Suprapubic skin (tissue), 4 donors: Measurements from ENCODE around the gene CD1D. TPM values are rescaled to one million over a fixed set of nuclear protein-coding genes. Genes with fewer than 3 reads are reported as not detected.
"Not testable (repeated sequence)": the region's sequence is repeated elsewhere in the genome, so short reads cannot be mapped to it uniquely, and the experiment has no call there.

ENCODE experiments used
- DNase-seq, 2 donors: peaks; one replicate each; pipeline ENCODE4 v3.0.0-alpha.2; 2019; ENCODE audit warnings: low spot score in 2 of 2
- H3K27ac ChIP-seq: fragments of 200-600 bp; sonication (generic); one replicate; pipeline ENCODE4 v1.5.1; 2019
- H3K27me3 ChIP-seq: fragments of 200-600 bp; sonication (generic); one replicate; pipeline ENCODE4 v1.5.1; 2019
- H3K36me3 ChIP-seq: fragments of 200-600 bp; sonication (generic); one replicate; pipeline ENCODE4 v1.5.1; 2019
- H3K4me1 ChIP-seq: fragments of 200-600 bp; sonication (generic); one replicate; pipeline ENCODE4 v1.5.1; 2019
- H3K4me3 ChIP-seq: fragments of 200-600 bp; sonication (generic); one replicate; pipeline ENCODE4 v1.5.1; 2019; ENCODE audit warnings: mild to moderate bottlenecking
- H3K9me3 ChIP-seq: fragments of 200-600 bp; sonication (generic); one replicate; pipeline ENCODE4 v1.5.1; 2019
- CTCF ChIP-seq, 2 donors: fragments of 200-600 bp in 1 of 2; fragments of 450-650 bp in 1 of 2; sonication (generic) in 1 of 2; IDR thresholded peaks; one replicate each; pipeline ENCODE4 v1.5.1; 2016 to 2019; ENCODE audit warnings: antibody characterized with exemption in 2 of 2, mild to moderate bottlenecking in 1 of 2, moderate library complexity in 1 of 2
- EP300 ChIP-seq: sonication (generic); formaldehyde crosslinking; IDR thresholded peaks from one replicate; pipeline ENCODE4 v1.6.1; 2017; ENCODE audit warnings: antibody characterized with exemption
- POLR2A ChIP-seq, 2 donors: fragments of 450-650 bp; IDR thresholded peaks; one replicate each; pipeline ENCODE4 v1.6.1; 2017; ENCODE audit warnings: antibody characterized with exemption in 2 of 2, mild to moderate bottlenecking in 2 of 2, moderate library complexity in 2 of 2
- POLR2AphosphoS5 ChIP-seq, 3 donors: sonication (generic); formaldehyde crosslinking; IDR thresholded peaks; one replicate each; pipeline ENCODE4 v1.6.1; 2017; ENCODE audit warnings: antibody characterized with exemption in 3 of 3
- WGBS: methylation state at CpG from one replicate; pipeline ENCODE4 v1.1.5; 2018; 5-methylcytosine and 5-hydroxymethylcytosine counted together
- total RNA-seq, 4 donors: library from RNA; depleted of rRNA; stranded (reverse); fragments of >200 nt; gene quantifications; one replicate each; pipeline ENCODE4 v1.1.0, GENCODE V29; 2016

Gene CD1D
- total RNA-seq, 4 donors from 2014 or later = 0.38 to 0.97 TPM; not detected in 2

- Histone ChIP-seq H3K36me3 (no peaks in the 10 kb centered on the region), H3K9me3 (no peaks in the 10 kb centered on the region), H3K27me3 (peaks cover 29% of the 10 kb centered on the region), H3K4me1 (peaks cover 11% of the 10 kb centered on the region), H3K27ac (no peak overlapping the region), H3K4me3 (no peak overlapping the region)
- no peak for TF ChIP-seq POLR2A (IDR thresholded peaks at IDR 0.05)
- no peak for TF ChIP-seq EP300
- no peak for TF ChIP-seq CTCF (IDR thresholded peaks at IDR 0.05)
- no peak for TF ChIP-seq POLR2AphosphoS5 (IDR thresholded peaks at IDR 0.05)
- WGBS = 89% methylated on average over 5 of the region's 5 CpGs
- no peak for DNase-seq
Measured at GRCh38 chr1:158176399-158176798, 4.3 kb upstream of the CD1D start.

GRCh38 chr1:158176849-158177699 is 3.6 kb upstream of the CD1D start:
- not testable (repeated sequence) for H3K9me3 ChIP-seq, H3K27ac ChIP-seq, DNase-seq, H3K36me3 ChIP-seq
- peak overlapping the region; percentile 53 for H3K4me3 ChIP-seq
- 50% methylated on average over 20 of the region's 20 CpGs for WGBS
- peaks cover 15% of the 10 kb centered on the region for H3K4me1 ChIP-seq
- peaks cover 36% of the 10 kb centered on the region for H3K27me3 ChIP-seq

GRCh38 chr1:158177700-158178450 is 2.8 kb upstream of the CD1D start:
- H3K27ac ChIP-seq = no peak overlapping the region
- no peaks in the 10 kb centered on the region for H3K36me3 ChIP-seq
- peak overlapping the region; percentile 53 for H3K4me3 ChIP-seq
- H3K4me1 ChIP-seq = peaks cover 15% of the 10 kb centered on the region
- TF ChIP-seq POLR2AphosphoS5 (IDR thresholded peaks at IDR 0.05) (no peak), CTCF (IDR thresholded peaks at IDR 0.05) (no peak), POLR2A (IDR thresholded peaks at IDR 0.05) (no peak), EP300 (no peak)
- H3K9me3 ChIP-seq = no peaks in the 10 kb centered on the region
- peaks cover 44% of the 10 kb centered on the region for H3K27me3 ChIP-seq
- WGBS = 11% methylated on average over 16 of the region's 34 CpGs
- DNase-seq = peak; percentile 90 to 95

GRCh38 chr1:158179301-158180041 is 1.2 kb upstream of the CD1D start:
- 87% methylated on average over 4 of the region's 4 CpGs for WGBS
- H3K4me3 ChIP-seq = no peak overlapping the region
- peaks cover 57% of the 10 kb centered on the region for H3K27me3 ChIP-seq
- H3K27ac ChIP-seq = no peak overlapping the region
- no peaks in the 10 kb centered on the region for H3K9me3 ChIP-seq
- H3K36me3 ChIP-seq = no peaks in the 10 kb centered on the region
- no peak for TF ChIP-seq CTCF (IDR thresholded peaks at IDR 0.05)
- TF ChIP-seq POLR2AphosphoS5 (IDR thresholded peaks at IDR 0.05) = no peak
- TF ChIP-seq EP300 = no peak
- TF ChIP-seq POLR2A (IDR thresholded peaks at IDR 0.05) = no peak
- peaks cover 15% of the 10 kb centered on the region for H3K4me1 ChIP-seq
- no peak for DNase-seq

GRCh38 chr1:158181577-158181922 is 855 bp downstream of the CD1D start:
- no peaks in the 10 kb centered on the region for H3K36me3 ChIP-seq
- no peak for DNase-seq
- no peaks in the 10 kb centered on the region for H3K9me3 ChIP-seq
- no peak for TF ChIP-seq EP300
- TF ChIP-seq POLR2A (IDR thresholded peaks at IDR 0.05) = no peak
- no peak for TF ChIP-seq POLR2AphosphoS5 (IDR thresholded peaks at IDR 0.05)
- TF ChIP-seq CTCF (IDR thresholded peaks at IDR 0.05) = no peak
- no peak overlapping the region for H3K27ac ChIP-seq
- 18% methylated on average over 6 of the region's 13 CpGs for WGBS
- H3K4me1 ChIP-seq = peaks cover 15% of the 10 kb centered on the region
- peak overlapping the region; percentile 51 for H3K4me3 ChIP-seq
- H3K27me3 ChIP-seq = peaks cover 58% of the 10 kb centered on the region
